ENCODE results near the gene NKAIN4. TPM values are rescaled to one million over a fixed set of nuclear protein-coding genes. Genes with fewer than 3 reads are reported as not detected.

Gene NKAIN4
- total and polyA plus RNA-seq, 12 donors, result 0.15 to 2.8 (median 0.36) TPM; not detected in 6

DNA sequence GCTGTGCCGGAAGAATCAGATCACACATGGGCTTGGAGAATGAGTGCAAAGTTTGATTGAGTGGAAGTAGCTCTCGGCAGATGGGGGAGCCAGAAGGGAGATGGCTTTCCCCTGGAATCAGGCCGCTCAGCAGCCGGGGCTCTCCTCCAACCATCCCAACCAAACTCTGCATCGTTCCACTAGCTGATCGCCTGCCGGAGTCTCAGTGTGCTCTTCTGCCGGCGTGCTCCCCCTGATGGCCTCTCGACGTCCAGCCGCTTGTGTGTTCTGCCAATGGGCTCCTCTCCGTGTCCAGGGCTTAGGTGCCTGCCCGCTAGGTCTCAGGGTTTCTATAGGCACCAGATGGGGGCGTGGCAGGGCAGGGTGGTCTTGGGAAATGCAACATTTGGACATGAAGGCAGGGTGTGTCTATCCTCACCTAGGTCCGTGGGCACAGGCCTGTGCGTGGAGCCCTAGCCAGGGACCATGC, 23.4 kb downstream of the NKAIN4 start:
- peaks cover 4% of the 10 kb centered on the region for H3K27me3 ChIP-seq
- TF ChIP-seq POLR2A (IDR thresholded peaks at IDR 0.05), result no peak
- TF ChIP-seq, protein P1, sequence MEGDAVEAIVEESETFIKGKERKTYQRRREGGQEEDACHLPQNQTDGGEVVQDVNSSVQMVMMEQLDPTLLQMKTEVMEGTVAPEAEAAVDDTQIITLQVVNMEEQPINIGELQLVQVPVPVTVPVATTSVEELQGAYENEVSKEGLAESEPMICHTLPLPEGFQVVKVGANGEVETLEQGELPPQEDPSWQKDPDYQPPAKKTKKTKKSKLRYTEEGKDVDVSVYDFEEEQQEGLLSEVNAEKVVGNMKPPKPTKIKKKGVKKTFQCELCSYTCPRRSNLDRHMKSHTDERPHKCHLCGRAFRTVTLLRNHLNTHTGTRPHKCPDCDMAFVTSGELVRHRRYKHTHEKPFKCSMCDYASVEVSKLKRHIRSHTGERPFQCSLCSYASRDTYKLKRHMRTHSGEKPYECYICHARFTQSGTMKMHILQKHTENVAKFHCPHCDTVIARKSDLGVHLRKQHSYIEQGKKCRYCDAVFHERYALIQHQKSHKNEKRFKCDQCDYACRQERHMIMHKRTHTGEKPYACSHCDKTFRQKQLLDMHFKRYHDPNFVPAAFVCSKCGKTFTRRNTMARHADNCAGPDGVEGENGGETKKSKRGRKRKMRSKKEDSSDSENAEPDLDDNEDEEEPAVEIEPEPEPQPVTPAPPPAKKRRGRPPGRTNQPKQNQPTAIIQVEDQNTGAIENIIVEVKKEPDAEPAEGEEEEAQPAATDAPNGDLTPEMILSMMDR (IDR thresholded peaks at IDR 0.05), result peak; percentile 15 to 60 (median 52)
- intact Hi-C loops (cut with DNase I), result loop anchor here in 1 of 2 donors (5.0 kb wide), 2 partner anchors 49 to 174 kb away; no protein-coding TSS in a partner anchor
- DNase-seq, result peak; percentile 38 to 75 (median 66)
- WGBS, 4 donors, result 8 to 17% (median 14%) methylated on average over 13 to 17 of the region's 17 CpGs
- no peak overlapping the region for H3K4me3 ChIP-seq
- H3K9me3 ChIP-seq (replicated peaks in 1 of 3), result no peaks in the 10 kb centered on the region
- H3K36me3 ChIP-seq (replicated peaks in 1 of 2), result no peaks in the 10 kb centered on the region
- H3K27ac ChIP-seq, result no peak overlapping the region
- no peaks in the 10 kb centered on the region for H3K4me1 ChIP-seq (replicated peaks in 1 of 2)

DNA sequence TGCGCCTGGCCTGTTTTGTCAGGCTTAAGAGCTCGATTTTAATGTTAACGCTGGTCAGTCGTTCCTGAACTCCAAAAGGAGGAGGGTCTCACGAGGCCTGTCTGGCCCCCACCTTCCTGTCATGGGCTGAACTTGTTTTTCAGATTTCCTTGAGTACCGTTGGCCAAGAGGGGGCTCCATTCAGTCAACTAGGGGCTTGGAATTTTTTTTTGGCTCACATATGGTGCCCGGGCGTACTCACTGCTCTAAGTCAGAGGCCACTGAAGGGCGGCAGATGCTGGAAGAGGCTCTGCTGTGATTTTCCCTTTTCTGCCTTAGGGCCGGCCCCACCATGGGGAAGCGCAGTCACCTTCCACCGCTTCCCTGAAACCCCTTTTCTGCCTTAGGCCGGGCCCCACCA, 25.5 kb downstream of the NKAIN4 start:
- DNase-seq, result no peak
- TF ChIP-seq, protein P1 (IDR thresholded peaks at IDR 0.05), result no peak
- intact Hi-C loops (cut with DNase I), result no loop called here
- no peaks in the 10 kb centered on the region for H3K9me3 ChIP-seq (replicated peaks in 1 of 3)
- WGBS, 4 donors, result 57 to 62% (median 60%) methylated on average over 13 of the region's 13 CpGs
- peaks cover 0 to 5% of the 10 kb centered on the region in 2 donors for H3K4me1 ChIP-seq (replicated peaks in 1 of 2)
- H3K4me3 ChIP-seq, result no peak overlapping the region
- peaks cover 4% of the 10 kb centered on the region for H3K27me3 ChIP-seq
- H3K27ac ChIP-seq, result no peak overlapping the region
- H3K36me3 ChIP-seq (replicated peaks in 1 of 2), result no peaks in the 10 kb centered on the region

DNA sequence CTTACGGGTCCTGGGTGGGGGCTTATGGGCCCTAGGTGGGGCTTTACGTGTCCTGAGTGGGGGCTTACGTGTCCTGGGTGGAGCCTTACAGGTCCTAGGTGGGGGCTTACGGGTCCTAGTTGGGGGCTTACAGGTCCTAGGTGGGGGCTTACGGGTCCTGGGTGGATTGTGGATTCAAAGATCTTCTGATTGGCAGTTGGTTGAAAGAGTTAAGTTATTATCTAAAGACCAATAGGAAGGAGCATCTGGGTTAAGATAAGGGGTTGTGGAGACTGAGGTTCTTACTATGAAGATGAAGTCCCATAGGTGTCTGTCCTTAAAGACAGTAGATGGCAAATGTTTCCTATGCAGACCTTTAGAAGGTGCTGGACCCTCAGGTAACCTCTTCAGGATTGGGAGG, 27.0 kb downstream of the NKAIN4 start:
- TF ChIP-seq, protein P1 (IDR thresholded peaks at IDR 0.05), result no peak
- no peak for TF ChIP-seq POLR2A (IDR thresholded peaks at IDR 0.05)
- no peak overlapping the region for H3K27ac ChIP-seq
- H3K9me3 ChIP-seq (replicated peaks in 1 of 3), result no peaks in the 10 kb centered on the region
- no peak overlapping the region for H3K4me3 ChIP-seq
- peaks cover 0 to 5% of the 10 kb centered on the region in 2 donors for H3K4me1 ChIP-seq (replicated peaks in 1 of 2)
- H3K36me3 ChIP-seq (replicated peaks in 1 of 2), result no peaks in the 10 kb centered on the region
- intact Hi-C loops (cut with DNase I), result no loop called here
- WGBS, 4 donors, result 68 to 86% (median 83%) methylated on average over 4 to 5 of the region's 5 CpGs
- peaks cover 4% of the 10 kb centered on the region for H3K27me3 ChIP-seq
- no peak for DNase-seq

DNA sequence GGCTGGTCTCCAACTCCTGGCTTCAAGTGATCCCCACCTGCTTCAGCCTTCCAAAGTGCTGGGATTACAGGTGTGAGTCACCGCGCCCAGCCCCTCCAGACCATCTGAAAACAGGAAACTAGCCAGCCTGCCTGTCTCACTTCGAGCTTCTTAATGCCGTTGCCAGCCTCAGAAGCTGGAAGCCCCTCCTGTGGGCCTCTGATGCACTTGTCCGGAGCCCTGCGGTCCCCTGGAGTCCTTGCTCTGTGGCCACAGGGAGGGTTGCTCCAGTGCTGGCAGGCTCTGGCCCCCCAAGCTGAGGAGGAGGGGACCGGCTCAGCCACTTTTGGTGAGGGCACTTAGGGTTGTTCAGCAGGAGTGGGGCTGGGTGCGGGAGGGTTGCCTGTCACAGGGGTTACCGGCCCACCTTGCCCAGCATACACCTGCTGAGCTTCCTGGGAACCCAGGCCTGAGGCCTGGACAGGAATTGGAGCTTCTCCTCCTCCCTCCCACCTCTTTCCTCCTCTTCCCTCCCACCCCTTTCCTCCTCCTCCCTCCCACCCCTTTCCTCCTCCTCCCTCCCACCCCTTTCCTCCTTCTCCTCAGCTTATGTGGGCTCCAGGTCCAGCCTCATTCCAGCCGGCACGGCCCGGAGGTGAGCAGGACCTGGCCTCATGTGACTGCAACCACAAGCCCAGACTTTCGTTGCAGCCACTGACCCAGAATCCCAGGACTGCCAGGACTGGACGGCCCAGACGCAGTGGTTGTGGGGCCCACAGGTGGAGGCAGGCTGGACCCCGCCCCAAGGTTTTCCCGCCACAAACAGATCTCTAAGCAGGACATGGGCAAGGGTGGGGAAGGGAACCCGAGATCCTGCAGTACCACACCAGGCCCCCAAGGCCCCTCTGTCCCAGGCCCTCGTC, 28.0 kb downstream of the NKAIN4 start:
- no peak for DNase-seq
- H3K27me3 ChIP-seq, result no peaks in the 10 kb centered on the region
- H3K4me3 ChIP-seq, result no peak overlapping the region
- no peaks in the 10 kb centered on the region for H3K36me3 ChIP-seq (replicated peaks in 1 of 2)
- H3K27ac ChIP-seq, result no peak overlapping the region
- TF ChIP-seq, protein P1 (IDR thresholded peaks at IDR 0.05), result no peak
- TF ChIP-seq POLR2A (IDR thresholded peaks at IDR 0.05), result no peak
- H3K4me1 ChIP-seq (replicated peaks in 1 of 2), result peaks cover 0 to 5% of the 10 kb centered on the region in 2 donors
- WGBS, 4 donors, result 80 to 91% (median 85%) methylated on average over 6 to 19 of the region's 19 CpGs
- intact Hi-C loops (cut with DNase I), result no loop called here
- H3K9me3 ChIP-seq (replicated peaks in 1 of 3), result no peaks in the 10 kb centered on the region

Data from adrenal gland (tissue), 12 donors.